ENCODE data around the gene HPD.
"Not testable (repeated sequence)": the region's sequence is repeated elsewhere in the genome, so short reads cannot be mapped to it uniquely, and the experiment has no call there.

The HPD gene

DNA sequence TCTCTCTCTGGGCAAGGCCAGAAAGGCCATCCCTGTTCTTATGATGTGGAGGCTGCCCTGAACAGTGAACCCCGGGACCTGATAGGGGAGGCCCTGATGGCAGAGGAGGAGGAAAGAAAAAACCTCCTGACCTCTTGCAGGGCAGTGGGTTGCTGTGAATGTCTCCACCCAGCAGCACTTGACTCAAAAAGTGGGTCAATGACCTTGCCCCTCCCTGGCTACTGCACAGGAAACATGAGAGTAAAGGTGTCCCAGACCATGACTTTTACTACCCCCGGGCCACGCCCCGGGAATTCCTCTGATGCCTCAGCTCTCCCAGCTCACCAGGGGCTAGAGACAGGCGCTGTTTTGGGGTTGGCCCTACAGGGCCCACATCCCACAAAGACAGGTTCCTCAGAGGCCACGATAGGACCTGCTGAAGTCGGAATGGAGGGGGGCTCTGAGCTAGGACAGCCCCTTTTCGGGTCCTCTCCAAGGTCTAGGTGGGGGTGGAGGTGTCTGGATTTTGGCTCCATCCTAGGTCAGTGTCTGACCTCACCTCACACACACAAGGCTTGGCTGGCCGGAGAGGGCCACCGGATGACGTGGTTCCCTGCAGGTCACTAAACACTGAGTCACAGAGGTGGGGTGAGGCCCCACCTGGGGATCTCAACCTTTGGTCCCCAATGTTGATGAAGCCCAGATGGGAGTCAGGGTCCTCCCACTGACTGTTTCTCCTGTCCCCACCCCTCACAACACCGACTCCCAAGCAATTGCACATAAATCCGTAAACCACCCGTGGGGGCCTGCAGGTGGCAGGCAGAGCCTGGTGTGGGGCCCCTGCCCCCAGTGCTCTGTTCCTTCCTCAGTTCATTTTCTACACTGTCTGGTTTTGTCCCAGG lies 66.7 kb downstream of the HPD start:
- POLR2A ChIA-PET: interaction anchor here (0.6 to 5.2 kb wide), 9 partner anchors 8 to 1589 kb away, joined by 3 to 34 read pairs (median 4); no protein-coding TSS in a partner anchor
- Histone ChIP-seq H3K36me3 (ENCODE audit: control insufficient read depth in 4 of 4, insufficient read depth in 4 of 4, low read length in 3 of 4) (peaks cover 0 to 44% (median 8%) of the 10 kb centered on the region in 4 experiments), H3K27me3 (replicated peaks in 2 of 5; ENCODE audit: control insufficient read depth in 4 of 5, insufficient read depth in 5 of 5, low read length in 4 of 5) (no peaks in the 10 kb centered on the region), H3K27ac (ENCODE audit: insufficient read depth in 1 of 2, low read depth in 1 of 2, low read length in 2 of 2, poor library complexity in 1 of 2, severe bottlenecking in 2 of 2) (peak overlapping the region in 1 of 2 experiments; percentile 66), H3K4me1 (ENCODE audit: control extremely low read depth in 1 of 4, control insufficient read depth in 4 of 4, insufficient read depth in 4 of 4, low read length in 3 of 4) (peaks cover 5 to 85% (median 81%) of the 10 kb centered on the region in 4 experiments), H3K9me3 (ENCODE audit: control extremely low read depth in 1 of 5, control insufficient read depth in 4 of 5, insufficient read depth in 2 of 5, low read depth in 1 of 5, low read length in 4 of 5) (no peaks in the 10 kb centered on the region), H3K4me3 (ENCODE audit: control insufficient read depth in 1 of 7, extremely low read depth in 1 of 7, insufficient read depth in 4 of 7, low read depth in 2 of 7, low read length in 6 of 7) (peak overlapping the region in 6 of 7 experiments; percentile 9 to 85 (median 78))
- CTCF ChIA-PET: interaction anchor here (0.6 to 12.8 kb wide), 11 partner anchors 13 to 240 kb away, joined by 3 to 462 read pairs (median 9); partner anchors contain the start of genes PSMD9 and SETD1B
- WGBS (ENCODE audit: insufficient coverage): 51% methylated on average over 6 of the region's 14 CpGs
- no peak for DNase-seq

DNA sequence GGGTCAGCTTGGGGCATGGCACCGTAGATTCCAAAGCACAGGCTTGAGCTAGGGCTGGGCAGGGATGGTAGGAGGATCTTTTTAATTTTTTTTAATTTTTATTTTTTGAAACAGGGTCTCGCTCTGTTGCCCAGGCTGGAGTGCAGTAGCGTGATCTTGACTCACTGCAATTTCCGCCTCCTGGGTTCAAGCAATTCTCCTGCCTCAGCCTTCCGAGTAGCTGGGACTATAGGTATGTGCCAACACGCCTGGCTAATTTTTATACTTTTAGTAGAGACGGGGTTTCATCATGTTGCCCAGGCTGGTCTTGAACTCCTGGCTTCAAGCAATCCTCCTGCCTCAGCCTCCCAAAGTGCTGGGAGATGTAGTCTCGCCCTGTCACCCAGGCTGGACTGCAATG lies 67.9 kb downstream of the HPD start:
- Histone ChIP-seq H3K4me1 (ENCODE audit: control extremely low read depth in 1 of 4, control insufficient read depth in 4 of 4, insufficient read depth in 4 of 4, low read length in 3 of 4) (peaks cover 5 to 90% (median 83%) of the 10 kb centered on the region in 4 experiments), H3K27ac (ENCODE audit: insufficient read depth in 1 of 2, low read depth in 1 of 2, low read length in 2 of 2, poor library complexity in 1 of 2, severe bottlenecking in 2 of 2) (peak overlapping the region; percentile 89 to 95), H3K4me3 (ENCODE audit: control insufficient read depth in 1 of 7, extremely low read depth in 1 of 7, insufficient read depth in 4 of 7, low read depth in 2 of 7, low read length in 6 of 7) (peak overlapping the region in 1 of 7 experiments; percentile 55), H3K36me3 (ENCODE audit: control insufficient read depth in 4 of 4, insufficient read depth in 4 of 4, low read length in 3 of 4) (peaks cover 0 to 37% (median 7%) of the 10 kb centered on the region in 4 experiments)
- WGBS (ENCODE audit: insufficient coverage): 95% methylated on average over 7 of the region's 8 CpGs
- not testable (repeated sequence) for DNase-seq; H3K27me3 ChIP-seq (replicated peaks in 2 of 5; ENCODE audit: control insufficient read depth in 4 of 5, insufficient read depth in 5 of 5, low read length in 4 of 5); H3K9me3 ChIP-seq (ENCODE audit: control extremely low read depth in 1 of 5, control insufficient read depth in 4 of 5, insufficient read depth in 2 of 5, low read depth in 1 of 5, low read length in 4 of 5)
- ChIA-PET POLR2A (interaction anchor here (1.3 kb wide), 1 partner anchor 11 kb away, joined by 5 read pairs; no protein-coding TSS in a partner anchor), CTCF (interaction anchor here (0.8 to 12.8 kb wide), 6 partner anchors 8 to 239 kb away, joined by 4 to 462 read pairs (median 10); partner anchors contain the start of genes SETD1B and TMEM120B)

DNA sequence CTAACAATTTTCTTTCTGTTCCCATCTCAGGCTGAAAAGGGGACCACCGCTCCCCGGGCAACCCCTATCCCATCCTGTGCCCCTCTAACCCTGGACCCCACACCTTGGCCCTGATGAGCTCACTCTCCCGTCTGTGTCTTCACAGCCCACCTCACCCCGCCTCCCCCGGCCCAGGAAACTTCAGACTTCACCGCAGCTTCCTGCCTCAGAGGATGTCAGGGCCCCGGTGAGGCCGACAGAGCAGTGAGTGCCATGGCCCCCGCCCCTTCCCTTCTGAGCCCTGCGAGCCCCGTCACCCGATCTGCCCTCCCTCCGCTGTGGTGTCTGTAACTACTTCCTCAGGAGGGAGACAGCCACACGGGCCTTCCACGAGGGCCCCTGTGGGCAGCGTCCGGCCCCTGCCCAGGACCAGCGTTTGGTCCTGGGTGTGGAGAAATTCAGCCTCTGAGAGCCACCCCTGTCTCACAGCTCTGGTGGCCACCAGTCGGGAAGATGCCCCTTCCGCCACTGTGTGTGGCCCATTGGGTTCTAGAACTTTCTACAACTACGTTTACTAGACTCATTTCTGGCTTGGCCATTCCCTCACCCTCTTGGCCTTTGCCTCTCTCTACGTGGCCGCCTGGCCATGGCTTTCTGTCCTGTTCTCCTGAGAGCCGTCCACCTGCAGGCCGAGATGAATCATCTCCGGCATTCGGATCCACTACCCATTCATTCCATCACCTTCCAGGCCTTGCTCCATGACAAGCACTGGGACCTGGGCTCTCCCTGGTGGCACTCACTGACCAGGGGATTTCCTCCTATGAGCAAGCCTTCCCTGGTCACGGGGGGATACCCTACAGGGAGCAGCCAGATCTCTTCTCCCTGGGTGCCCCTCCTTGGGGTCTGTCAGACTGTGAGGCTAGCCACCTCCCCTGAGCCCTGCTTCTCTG lies 68.6 kb downstream of the HPD start:
- WGBS (ENCODE audit: insufficient coverage): 28% methylated on average over 23 of the region's 28 CpGs
- ChIA-PET CTCF (interaction anchor here (0.9 to 12.8 kb wide), 7 partner anchors 8 to 92 kb away, joined by 3 to 405 read pairs (median 7); partner anchors contain the start of gene TMEM120B), POLR2A (interaction anchor here (0.5 to 1.3 kb wide), 8 partner anchors 8 to 201 kb away, joined by 3 to 9 read pairs (median 4); partner anchors contain the start of gene TMEM120B)
- peaks cover 5 to 88% (median 80%) of the 10 kb centered on the region in 4 experiments for H3K4me1 ChIP-seq (ENCODE audit: control extremely low read depth in 1 of 4, control insufficient read depth in 4 of 4, insufficient read depth in 4 of 4, low read length in 3 of 4)
- DNase-seq: peak; percentile 93 to 99 (median 97)
- H3K27me3 ChIP-seq (replicated peaks in 2 of 5; ENCODE audit: control insufficient read depth in 4 of 5, insufficient read depth in 5 of 5, low read length in 4 of 5): no peaks in the 10 kb centered on the region
- peak overlapping the region; percentile 89 to 95 for H3K27ac ChIP-seq (ENCODE audit: insufficient read depth in 1 of 2, low read depth in 1 of 2, low read length in 2 of 2, poor library complexity in 1 of 2, severe bottlenecking in 2 of 2)
- peaks cover 0 to 31% (median 3%) of the 10 kb centered on the region in 4 experiments for H3K36me3 ChIP-seq (ENCODE audit: control insufficient read depth in 4 of 4, insufficient read depth in 4 of 4, low read length in 3 of 4)
- no peaks in the 10 kb centered on the region for H3K9me3 ChIP-seq (ENCODE audit: control extremely low read depth in 1 of 5, control insufficient read depth in 4 of 5, insufficient read depth in 2 of 5, low read depth in 1 of 5, low read length in 4 of 5)
- H3K4me3 ChIP-seq (ENCODE audit: control insufficient read depth in 1 of 7, extremely low read depth in 1 of 7, insufficient read depth in 4 of 7, low read depth in 2 of 7, low read length in 6 of 7): peak overlapping the region in 6 of 7 experiments; percentile 13 to 70 (median 56)
